GM18498 (cell line): ENCODE results near the gene COL4A1.
"Not testable (repeated sequence)": the region's sequence is repeated elsewhere in the genome, so short reads cannot be mapped to it uniquely, and the experiment has no call there.

Experiments used
- ATAC-seq: cut with Tn5 transposase; IDR thresholded peaks from one replicate; pipeline ENCODE4 v1.9.1; 2021; ENCODE audit warnings: mild to moderate bottlenecking, moderate library complexity; ENCODE audit not compliant: unreplicated experiment

COL4A1 gene

DNA sequence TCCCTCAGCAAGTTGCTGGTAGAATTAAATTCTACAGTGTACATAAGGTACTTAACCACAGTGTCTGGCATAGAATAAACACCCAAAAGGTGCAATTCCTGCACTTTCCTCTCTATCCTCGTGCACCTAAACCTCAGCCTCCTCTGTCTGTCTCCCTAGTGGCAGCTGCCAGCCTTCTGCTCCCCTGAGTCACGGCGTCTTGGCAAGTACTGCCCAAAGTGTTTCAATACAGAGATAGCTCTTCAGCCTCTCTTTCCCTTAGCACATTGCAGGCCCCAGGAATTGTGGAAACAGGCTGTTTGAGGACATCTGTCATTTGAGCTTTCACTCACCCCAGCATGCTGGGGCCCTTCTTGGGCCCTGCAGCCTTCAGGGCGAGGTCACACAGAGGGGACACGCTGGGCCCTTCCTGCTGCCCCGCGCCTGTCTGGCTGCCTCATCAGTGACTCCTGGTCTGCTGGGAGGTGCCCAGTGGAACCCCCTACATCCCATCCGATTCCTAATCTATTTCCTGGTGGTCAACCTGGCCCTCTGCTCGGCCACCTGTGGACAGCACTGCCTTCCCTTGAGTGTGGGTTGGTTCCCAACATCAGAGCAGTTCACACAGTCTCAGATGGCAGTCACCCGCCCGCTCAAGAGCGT is 19.4 kb upstream of the COL4A1 start:
- no peak for ATAC-seq

DNA sequence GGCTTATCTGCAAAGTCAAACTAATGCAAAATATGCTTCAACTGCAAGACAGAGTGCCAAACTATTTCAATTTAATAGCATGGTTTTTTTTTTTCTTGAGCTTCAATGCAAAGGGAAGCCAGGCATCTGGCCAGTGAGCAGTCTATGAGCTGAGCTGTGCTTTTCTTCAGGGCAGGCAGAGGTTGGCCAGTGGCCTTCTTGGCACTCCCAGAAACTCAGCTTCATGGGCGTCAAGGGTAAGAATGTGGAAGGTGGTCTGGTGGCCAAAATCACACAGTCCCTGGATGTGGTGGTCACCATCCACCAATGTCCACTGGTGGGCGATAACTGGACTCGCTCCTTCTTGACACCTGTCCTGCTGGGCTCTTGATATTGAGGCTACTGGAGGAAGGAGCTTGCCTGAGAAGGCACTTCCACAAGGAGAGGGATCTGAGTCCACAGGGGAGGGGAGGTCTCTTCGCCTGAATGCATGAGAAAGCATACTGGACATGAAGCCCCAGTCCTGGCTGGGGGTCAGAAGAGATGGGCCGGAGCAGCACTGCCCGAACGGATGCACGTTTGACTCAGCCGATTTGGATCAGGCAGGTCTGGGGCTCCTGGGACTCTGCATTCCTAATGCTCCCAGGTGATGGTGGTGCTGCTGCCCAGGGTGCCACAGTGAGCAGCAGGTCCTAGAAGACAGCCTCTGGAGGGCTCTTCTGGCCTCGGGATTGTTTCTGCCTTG is 17.2 kb upstream of the COL4A1 start:
- ATAC-seq = no peak

DNA sequence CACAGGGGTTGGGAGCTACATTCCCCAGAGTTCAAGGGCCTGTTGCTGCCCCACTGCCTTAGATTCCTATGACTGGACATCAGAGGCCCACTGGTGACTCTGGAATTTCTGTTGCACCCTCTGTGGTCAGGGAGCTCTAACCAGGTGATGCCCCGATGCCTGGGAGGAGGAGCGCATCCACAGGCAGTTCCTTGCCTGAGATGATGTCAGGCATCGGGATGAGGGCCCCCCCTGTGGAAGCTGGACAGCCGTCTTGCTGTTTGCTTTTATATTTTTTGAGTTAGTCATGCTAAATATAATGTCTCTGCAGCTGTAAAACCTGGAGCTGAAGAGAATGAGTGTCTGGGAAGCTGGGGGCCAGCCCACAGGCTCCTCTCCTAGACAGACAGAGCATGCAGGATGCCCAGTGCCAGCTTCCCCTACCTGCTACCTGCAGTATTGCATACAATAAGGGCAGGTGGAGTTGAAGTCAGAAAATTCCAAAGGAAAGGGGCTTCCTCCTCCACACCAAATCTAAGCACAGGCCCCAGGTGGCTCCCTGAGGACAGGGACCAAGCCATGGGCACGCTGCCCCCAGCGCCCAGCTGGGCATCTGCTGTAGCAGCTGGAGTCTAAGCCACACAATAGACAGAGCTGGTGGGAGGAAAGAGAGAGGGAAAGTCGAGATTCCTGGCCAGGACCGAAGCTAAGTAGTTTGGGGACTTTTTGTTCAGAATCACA is 16.4 kb upstream of the COL4A1 start:
- no peak for ATAC-seq

DNA sequence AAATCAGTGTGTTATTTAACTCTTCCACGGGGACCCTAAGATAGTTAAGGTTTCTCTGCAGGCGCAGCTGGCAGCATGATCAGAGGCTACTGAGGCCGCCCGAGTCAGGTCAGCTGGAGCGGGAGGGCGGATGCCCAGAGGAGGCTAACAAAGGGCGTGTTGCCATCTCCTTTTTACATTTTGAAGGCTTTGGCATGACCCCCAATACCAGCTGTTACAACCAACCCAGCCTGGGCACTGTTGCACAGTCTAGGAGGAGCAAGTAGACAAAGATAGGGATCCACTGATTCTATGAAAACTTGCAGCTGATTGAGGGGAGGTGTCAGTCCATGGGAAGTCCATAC is 15.8 kb upstream of the COL4A1 start:
- ATAC-seq = no peak

DNA sequence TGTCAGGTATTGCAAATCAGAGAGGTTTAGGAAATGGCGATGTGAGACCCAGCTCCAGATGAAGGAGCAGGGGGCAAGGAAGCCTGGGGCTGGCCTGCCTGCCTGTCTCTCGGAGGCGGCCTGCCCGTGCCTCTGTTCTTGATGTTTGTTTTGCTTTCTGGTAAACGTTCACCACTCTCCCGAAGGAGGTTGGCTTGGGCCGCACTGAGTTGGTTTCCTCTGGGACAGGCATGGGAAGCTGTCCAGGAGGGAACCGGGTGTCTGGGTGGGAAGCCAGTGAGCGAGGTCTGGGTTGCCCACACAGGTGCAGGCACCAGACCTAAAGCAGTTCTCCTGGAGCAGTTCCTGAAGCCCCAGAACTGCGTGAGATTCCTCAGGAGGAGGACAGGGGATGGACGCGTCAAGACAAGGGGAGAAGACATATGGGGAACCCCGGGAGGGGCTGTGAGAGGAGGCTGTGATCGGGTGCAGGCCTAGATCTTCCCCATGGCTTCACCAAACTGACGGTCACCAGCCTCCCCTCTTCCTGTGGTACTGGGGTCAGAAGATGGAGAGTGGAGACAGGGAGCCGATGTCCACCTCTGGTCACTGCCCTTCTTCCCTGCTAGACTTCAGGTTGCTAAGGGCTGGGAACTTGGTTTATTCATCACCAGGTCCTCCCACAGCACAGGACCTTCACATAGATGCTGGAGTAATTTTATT is 15.3 kb upstream of the COL4A1 start:
- ATAC-seq = no peak

DNA sequence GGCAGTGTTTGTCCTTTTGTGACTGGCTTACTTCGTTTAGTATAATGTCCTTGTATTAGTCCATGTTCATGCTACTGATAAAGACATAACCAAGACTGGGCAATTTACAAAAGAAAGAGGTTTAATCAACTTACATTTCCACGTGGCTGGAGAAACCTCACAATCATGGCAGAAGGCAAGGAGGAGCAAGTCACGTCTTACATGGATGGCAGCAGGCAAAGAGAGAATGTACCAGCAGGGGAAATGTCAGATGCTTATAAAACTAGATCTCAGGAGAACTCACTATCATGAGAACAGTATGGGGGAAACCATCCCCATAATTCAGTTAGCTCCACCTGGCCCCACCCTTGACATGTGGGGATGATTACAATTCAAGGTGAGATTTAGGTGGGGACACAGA is 14.6 kb upstream of the COL4A1 start:
- ATAC-seq = not testable (repeated sequence)

DNA sequence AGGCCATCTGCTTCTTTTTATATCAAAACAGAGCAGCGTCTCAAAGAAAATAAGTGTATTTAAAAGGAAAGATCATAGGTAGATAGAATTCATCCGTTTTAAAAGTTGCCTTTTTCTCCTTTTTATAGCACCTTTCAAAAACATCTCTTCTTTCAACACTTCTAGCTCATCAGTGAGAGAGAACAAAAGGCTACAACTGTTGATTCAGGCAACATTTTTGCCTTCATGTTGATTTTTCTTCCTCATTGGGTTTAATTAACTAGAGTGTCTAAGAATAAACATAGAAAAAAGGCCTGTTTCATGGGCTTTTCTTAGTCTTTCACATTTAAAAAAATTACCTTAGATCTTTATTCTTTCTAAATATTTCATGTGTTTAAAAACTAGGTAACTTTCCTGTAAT is 13.7 kb upstream of the COL4A1 start:
- no peak for ATAC-seq

DNA sequence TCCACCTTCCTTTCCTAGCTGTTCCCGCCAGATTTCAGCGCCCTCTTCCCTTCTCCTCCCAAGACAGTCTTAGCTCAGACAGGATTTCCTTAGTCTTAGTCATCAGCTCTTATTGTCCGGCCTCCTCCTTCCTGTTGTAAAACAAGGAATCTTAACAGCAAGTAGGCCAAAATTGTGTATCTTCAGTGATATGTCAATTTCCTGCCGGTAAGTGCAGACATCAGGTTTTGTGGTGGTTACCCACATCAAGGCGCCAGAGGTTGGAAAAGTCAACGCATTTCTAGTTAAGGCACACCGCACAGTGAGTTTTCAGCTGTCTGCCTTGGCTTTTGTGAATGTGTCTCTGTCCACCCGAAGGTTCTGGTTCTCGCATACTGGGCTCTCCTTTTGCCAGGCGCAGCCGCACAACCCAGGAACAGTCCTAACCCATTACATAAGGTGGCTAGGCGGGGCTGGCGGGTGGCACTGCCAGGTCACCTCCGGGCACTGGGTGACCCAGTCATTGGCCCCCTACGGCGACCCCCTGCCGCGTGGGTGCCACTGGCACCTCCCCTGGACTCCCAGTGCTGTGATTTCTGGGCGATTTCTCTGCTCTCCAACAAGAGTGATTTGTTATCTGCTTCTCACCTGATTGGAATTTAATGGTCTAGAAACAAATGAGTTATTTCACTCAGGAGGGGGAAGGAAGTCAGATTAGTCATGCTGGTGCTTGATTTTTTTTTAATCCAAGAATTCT is 13.0 kb upstream of the COL4A1 start:
- no peak for ATAC-seq

DNA sequence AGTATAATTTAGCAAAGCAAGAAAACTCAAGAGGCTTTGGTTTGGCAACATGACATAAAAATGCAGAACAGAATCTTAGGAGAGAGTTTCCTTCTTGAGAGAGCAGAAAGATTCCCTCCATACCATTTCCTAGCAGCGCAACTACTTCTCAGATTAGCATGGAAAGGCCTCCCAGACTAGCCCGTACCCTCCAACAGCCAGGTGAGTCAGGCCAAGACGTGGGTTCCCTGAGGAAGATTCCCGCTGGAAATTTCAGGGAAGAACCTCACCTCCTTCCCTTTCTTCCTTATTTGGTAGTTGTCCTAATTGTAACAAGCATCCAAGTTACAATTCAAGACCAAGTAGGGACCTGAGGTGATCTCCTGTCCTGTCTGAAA is 12.4 kb upstream of the COL4A1 start:
- ATAC-seq = no peak

DNA sequence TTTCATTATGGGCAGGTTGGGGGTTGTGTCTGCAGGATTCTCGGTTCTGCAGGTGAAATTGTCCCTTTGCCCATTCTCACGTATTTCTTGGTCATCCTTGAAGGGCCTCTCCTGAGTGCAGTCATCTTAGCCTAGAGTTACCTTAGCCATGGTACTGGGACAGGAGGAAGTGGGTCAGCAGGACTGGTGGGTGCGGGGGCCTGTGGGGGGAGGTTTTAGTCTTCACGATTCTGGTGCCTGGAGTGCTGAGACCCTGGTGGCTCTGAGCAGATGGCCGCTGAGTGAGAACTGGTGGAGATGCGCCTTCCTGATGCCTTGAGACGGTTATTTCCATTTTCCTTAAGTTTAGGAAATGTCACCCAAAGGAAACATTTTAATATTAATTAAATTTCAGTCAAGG is 12.0 kb upstream of the COL4A1 start:
- no peak for ATAC-seq

DNA sequence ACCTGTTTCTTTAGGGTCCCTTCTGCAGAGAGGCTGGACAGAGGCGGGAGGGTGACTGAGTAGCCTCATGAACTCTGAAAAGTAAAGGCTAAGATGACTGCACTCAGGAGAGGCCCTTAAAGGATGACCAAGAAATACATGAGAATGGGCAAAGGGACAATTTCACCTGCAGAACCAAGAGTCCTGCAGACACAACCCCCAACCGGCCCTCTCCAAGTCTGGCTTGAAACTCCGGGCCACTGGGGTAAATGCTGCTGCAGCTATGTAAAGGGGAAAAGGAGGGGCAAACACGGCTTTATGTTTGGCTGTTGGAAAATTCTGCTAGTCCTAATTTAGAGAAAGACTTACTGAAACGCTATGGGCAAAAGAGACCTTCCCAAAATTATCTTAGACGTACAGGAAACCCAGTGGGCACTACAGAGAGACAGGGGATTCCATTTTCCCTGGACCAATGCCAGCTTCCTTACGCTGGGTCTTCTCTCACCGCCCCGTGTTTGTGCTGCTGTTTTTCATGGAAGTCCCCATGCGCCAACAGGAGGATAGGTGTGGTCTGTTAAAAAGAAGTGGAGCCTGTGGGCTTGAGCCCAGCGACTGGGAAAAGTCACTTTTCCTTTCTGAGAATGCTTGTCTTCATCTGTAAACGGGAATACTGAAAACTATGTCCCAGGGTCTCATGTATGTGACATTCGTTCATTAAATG is 10.7 kb upstream of the COL4A1 start:
- ATAC-seq = no peak

DNA sequence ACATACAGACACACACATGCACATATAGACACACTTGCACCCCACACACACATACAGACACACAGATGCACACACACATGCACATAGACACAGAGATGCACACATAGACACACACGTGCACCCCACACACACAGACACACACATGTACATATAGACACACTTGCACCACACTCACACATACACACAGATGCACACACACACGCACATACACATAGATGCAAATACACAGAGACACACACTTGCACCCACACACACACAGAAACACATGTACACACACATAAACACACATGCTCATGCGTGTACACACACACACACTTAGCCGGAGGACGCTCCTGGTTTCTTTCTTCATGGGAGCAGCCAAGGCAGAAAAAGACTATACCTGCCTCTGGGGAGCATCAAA is 10.1 kb upstream of the COL4A1 start:
- no peak for ATAC-seq

DNA sequence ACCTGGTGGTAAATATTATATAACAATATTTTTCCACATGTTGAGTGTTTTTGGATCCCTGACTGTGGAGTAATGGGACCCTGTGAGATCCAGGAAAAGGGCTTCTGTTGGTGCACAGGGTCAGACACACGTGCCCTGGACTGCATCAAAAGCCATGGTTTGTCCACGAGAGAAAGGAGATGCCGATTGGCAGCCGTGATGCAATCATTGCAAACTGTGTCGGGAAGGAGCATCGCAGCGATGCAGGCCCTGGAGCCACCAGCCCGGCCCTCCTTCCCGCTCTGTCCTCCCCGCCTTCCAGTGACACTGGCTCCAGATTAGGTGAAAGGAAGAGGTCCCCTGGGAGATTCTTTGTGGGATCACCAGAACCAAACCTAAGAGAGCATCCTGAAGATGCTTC is 9.2 kb upstream of the COL4A1 start:
- no peak for ATAC-seq

DNA sequence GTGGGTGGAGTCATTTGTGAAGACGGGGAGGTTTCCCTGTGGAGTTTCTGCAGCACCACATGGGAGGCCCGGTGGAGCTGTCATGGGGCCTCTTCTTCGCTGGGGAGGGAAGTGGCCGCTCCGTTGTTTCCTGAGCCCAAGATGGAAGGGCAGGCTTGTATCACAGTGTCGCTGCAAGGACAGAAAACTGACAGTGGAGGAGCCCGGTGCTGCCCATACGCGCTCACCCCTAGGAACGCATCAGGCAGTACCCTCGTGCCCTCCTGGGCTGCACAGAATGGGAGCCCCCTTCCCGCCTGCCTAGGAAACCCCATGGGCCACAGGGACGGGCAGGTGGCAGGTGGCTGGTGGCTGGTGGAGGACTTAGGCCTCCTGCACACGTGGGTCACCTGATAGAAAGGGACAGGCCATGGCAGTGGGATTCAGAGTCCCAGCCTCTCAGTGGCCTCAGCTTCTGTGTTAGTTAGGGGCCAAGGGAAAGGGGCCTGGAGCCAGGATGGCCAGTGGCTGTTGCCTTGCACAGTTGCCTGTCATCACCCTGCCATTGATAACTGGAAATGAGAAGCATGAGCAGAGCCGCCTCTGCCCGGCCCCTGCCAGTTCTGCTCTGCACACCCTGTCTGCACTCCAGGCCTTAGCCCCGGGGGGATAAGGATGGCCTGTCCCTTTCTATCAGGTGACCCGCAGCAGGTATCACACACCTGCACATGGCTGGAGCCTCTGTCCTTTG is 7.7 kb upstream of the COL4A1 start:
- no peak for ATAC-seq

DNA sequence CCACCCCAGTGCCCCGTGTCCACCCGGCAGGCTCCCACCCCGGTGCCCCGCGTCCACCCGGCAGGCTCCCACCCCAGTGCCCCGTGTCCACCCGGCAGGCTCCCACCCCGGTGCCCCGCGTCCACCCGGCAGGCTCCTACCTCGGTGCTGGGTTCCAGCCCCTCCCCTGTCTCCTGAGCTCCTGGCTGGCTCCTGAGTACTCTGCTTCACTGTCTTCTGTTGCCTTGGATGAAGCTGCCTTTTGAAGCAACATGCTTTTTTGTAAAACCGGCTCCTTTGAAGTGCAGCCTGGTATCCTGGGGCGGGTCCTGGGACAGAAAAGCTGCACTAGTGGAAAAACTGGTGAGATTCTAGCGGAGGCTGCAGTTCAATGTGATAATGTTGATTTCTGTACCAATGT is 6.8 kb upstream of the COL4A1 start:
- ATAC-seq = not testable (repeated sequence)

DNA sequence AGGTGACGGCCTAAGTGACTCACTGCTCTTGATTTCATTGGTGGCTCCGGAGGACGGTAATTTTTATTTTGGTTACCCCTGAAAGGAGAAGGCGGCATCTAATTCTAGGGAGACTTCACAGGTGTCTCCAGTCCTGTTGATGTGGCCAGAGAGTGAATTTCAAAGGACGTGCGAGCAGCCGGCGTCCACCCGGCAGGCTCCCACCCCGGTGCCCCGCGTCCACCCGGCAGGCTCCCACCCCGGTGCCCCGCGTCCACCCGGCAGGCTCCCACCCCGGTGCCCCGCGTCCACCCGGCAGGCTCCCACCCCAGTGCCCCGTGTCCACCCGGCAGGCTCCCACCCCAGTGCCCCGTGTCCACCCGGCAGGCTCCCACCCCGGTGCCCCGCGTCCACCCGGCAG is 6.3 kb upstream of the COL4A1 start:
- ATAC-seq = not testable (repeated sequence)

DNA sequence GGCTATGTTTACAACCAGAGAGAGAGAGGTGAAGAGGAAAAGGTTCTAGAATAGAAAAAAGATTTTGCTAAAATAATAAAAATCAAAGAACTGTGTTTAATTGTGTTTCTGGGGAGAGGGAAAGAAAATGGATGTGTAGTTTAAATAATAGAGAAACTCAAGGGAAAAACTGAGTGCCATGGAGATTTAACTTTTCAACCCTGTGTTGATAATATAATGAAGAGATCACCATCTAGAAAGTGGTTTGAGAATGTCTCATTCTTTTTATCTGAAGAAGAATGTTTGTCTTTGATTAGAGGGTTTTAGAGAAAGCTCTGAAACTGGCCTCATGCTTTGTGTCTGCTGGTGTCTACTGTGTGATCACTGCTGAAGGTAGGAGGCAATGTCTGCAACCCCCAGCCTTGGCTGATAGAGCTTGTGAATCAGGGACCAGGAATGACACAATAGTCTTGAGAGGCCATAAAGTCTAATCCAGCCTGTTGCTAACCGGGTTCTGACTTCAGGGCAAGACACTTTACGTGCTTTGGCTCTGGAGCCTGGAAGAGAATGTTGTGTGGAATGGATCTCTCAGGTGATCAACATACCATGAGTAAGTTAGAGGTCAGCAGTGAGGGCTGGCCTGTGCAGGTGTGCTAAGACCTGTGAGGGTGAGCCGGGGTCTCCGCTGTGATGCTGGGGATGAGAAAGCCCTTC is 5.5 kb upstream of the COL4A1 start:
- no peak for ATAC-seq

DNA sequence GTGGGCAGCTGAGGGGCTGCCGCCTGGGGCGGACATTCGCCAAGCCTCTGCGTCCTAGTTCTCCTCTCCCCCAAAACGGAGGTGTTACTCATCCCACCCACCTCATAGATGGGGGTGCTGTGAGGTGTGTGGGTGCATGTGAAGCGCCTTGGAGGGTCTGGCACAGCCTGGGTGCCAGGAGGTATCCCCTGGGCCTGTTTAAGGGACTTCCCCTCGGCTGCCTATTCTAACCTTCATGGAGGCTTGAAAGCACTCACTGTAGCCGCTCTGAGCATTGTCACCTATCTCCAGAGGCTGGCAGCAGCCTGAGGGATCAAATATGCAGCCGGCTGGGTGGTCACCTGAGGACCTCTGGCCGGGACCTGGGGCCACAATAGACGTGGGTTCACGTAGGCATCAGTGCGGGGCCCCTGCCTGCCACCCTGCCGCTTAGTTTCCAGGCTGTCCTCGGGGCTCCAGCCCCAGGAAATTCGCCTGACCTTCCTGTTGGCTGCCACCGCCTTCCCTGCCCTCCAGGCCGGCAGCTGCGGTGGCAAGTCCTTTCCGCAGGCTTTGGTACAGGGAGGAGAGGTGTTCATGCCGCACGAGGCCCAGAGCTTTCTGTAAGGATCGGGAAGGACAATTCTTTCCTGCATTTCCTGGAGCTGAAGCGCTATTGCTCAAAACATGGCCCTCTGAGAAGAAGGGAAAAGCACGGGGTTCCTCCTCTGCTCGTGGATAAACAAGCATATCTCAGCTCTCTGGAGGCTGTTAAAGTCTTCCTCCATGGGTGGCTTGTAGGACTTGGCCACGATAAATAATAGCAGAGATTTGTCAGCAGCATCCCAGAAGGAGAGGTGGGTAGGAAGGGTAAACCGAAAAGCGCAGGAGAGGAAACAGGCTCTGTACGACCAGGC is 4.7 kb upstream of the COL4A1 start:
- no peak for ATAC-seq
